Renal cortex interstitium (tissue), 11 donors: ENCODE results near the gene ZNF775. TPM values are rescaled to one million over a fixed set of nuclear protein-coding genes. Genes with fewer than 3 reads are reported as not detected.

Experiments
- DNase-seq, 11 donors: peaks; one replicate each; pipeline ENCODE4 v3.0.0-alpha.2; 2013; ENCODE audit warnings: low read depth in 9 of 11, low spot score in 4 of 11; ENCODE audit errors: extremely low read depth in 1 of 11
- polyA plus RNA-seq, 3 donors: library from polyadenylated mRNA; unstranded; fragments of 120-200 nt; gene quantifications; one replicate each; pipeline ENCODE4 v1.2.1, GENCODE V29; 2013; ENCODE audit not compliant: insufficient read length in 3 of 3

Gene ZNF775
- polyA plus RNA-seq, 3 donors: 3.8 to 7.0 (median 7.0) TPM

DNA sequence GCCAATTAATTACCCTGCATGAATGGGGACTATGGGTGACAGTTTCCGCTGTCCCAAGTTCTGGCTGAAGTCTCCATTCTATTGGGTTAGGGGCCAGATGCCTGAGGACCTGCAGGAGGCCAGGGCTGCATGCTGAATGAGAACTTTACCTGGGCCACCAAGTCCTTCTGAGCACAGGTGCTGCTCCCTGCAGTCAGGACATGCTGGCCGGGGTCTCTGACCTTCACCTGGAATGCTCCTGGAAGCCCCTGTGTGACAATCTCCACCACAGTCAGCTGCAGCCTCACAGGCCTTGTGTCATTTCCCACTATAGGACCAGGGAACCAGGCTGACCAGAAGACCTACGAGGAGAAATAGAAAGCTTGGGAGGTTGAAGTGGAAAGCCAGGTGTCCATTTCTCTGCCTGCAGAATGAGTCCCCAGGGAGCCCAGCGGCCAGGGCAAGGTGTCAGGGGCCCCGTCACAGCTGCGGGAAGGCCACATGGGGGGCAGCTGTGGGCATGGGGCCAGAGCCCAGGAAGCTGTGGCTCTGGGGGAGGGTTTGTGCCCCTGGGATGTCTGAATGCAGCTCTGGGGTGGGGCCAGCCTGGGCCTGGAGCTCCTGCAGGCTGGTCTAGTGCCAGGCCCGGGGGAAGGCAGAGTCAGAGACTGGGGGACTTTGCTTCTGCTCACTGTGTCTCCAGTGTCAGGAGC is 65.7 kb downstream of the ZNF775 start:
- DNase-seq: no peak

- no peak for DNase-seq
These were observed 67.3 kb downstream of the ZNF775 start for GRCh38 chr7:150446288-150446938.

Other genes starting within 250 kb of the ZNF775 start
- 10 to 100 TPM; 21.9 to 30.2 (median 24.6) TPM for gene LRRC61, start 56.0 kb upstream of the ZNF775 start, polyA plus RNA-seq
- gene ACTR3C, start 55.8 kb upstream of the ZNF775 start, polyA plus RNA-seq: 1 to 10 TPM; 6.6 to 9.7 (median 9.5) TPM
- gene RARRES2, start 37.7 kb upstream of the ZNF775 start, polyA plus RNA-seq: 10 to 100 TPM; 37.9 to 63.1 (median 53.5) TPM
- 100 to 1,000 TPM in 2 of 3 donors, 10 to 100 TPM in 1; 80.5 to 110 (median 109) TPM for gene REPIN1, start 10.5 kb upstream of the ZNF775 start, polyA plus RNA-seq
- gene GIMAP8, start 71.3 kb downstream of the ZNF775 start, polyA plus RNA-seq: 10 to 100 TPM in 1 of 3 donors, 1 to 10 TPM in 2; 7.1 to 10.4 (median 9.4) TPM
- gene GIMAP7, start 135.5 kb downstream of the ZNF775 start, polyA plus RNA-seq: 10 to 100 TPM; 10.3 to 15.7 (median 14.3) TPM
- gene GIMAP4, start 188.1 kb downstream of the ZNF775 start, polyA plus RNA-seq: 10 to 100 TPM; 21.2 to 27.5 (median 23.4) TPM